Testis (tissue), 3 donors: ENCODE measurements around the gene C1QTNF7. TPM values are rescaled to one million over a fixed set of nuclear protein-coding genes. Genes with fewer than 3 reads are reported as not detected.

Experiments
- DNase-seq: peaks from one replicate; pipeline ENCODE4 v3.0.0-alpha.2; 2019
- H3K27ac ChIP-seq, 2 donors: fragments of 200-600 bp; sonication (generic); one replicate each; pipeline ENCODE4 v1.5.1; 2019
- H3K27me3 ChIP-seq: fragments of 200-600 bp; sonication (generic); one replicate; pipeline ENCODE4 v1.5.1; 2019
- H3K36me3 ChIP-seq: fragments of 200-600 bp; sonication (generic); one replicate; pipeline ENCODE4 v1.5.1; 2017; ENCODE audit warnings: low read depth; ENCODE audit errors: missing control alignments
- H3K4me1 ChIP-seq: fragments of 200-600 bp; sonication (generic); one replicate; pipeline ENCODE4 v1.5.1; 2019
- H3K4me3 ChIP-seq, 2 donors: fragments of 200-600 bp; sonication (generic); one replicate each; pipeline ENCODE4 v1.5.1; 2017 to 2019
- H3K9me3 ChIP-seq: fragments of 200-600 bp; sonication (generic); one replicate; pipeline ENCODE4 v1.5.1; 2017
- POLR2A ChIP-seq: fragments of 450-650 bp; IDR thresholded peaks from one replicate; pipeline ENCODE4 v1.6.1; 2017; ENCODE audit warnings: antibody characterized with exemption, mild to moderate bottlenecking, moderate library complexity
- WGBS, 2 donors: methylation state at CpG; one replicate each; pipeline ENCODE4 v1.1.5; 2018; 5-methylcytosine and 5-hydroxymethylcytosine counted together
- intact Hi-C: fragments of 100-400 bp; cut with DNase I; formaldehyde crosslinking; loops from one replicate; pipeline ENCODE4 v1.15.1; 2023; ENCODE audit warnings: low total_unique reads
- polyA plus RNA-seq: library from polyadenylated mRNA; stranded (reverse); fragments of 350-450 nt; fragmentation: Illumina TruSeq; extraction: RNeasy Lipid Tissue Mini Kit (QIAGEN cat#74804); gene quantifications from one replicate; pipeline ENCODE4 v1.2.3, GENCODE V29; 2014; ENCODE audit warnings: low read depth, low replicate concordance; ENCODE audit not compliant: insufficient read depth
- total RNA-seq, 2 donors: library from RNA; depleted of rRNA; stranded (reverse); fragments of >200 nt; gene quantifications; one replicate each; pipeline ENCODE4 v1.2.3, GENCODE V29; 2016
- TF ChIP-seq, protein P1 (sequence below), 3 experiments: fragments of 450-650 bp in 2 of 3; fragments of 200-600 bp in 1 of 3; sonication (generic) in 1 of 3; IDR thresholded peaks; one replicate each; pipeline ENCODE4 v1.5.1; 2016 to 2019; ENCODE audit warnings: antibody characterized with exemption in 3 of 3, mild to moderate bottlenecking in 2 of 3, moderate library complexity in 1 of 3

The C1QTNF7 gene
- total and polyA plus RNA-seq, 3 donors from 2014 or later = 1.7 to 8.1 (median 5.1) TPM

- no peaks in the 10 kb centered on the region for H3K27me3 ChIP-seq
- no peak overlapping the region for H3K27ac ChIP-seq
- WGBS, 2 donors = 73 to 76% methylated on average over 2 of the region's 2 CpGs
- TF ChIP-seq, protein P1, sequence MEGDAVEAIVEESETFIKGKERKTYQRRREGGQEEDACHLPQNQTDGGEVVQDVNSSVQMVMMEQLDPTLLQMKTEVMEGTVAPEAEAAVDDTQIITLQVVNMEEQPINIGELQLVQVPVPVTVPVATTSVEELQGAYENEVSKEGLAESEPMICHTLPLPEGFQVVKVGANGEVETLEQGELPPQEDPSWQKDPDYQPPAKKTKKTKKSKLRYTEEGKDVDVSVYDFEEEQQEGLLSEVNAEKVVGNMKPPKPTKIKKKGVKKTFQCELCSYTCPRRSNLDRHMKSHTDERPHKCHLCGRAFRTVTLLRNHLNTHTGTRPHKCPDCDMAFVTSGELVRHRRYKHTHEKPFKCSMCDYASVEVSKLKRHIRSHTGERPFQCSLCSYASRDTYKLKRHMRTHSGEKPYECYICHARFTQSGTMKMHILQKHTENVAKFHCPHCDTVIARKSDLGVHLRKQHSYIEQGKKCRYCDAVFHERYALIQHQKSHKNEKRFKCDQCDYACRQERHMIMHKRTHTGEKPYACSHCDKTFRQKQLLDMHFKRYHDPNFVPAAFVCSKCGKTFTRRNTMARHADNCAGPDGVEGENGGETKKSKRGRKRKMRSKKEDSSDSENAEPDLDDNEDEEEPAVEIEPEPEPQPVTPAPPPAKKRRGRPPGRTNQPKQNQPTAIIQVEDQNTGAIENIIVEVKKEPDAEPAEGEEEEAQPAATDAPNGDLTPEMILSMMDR (IDR thresholded peaks at IDR 0.05) = no peak
- TF ChIP-seq POLR2A = no peak
- intact Hi-C loops = no loop called here
- no peaks in the 10 kb centered on the region for H3K36me3 ChIP-seq
- peaks cover 4% of the 10 kb centered on the region for H3K4me1 ChIP-seq
- DNase-seq = no peak
- H3K4me3 ChIP-seq = no peak overlapping the region
- H3K9me3 ChIP-seq = no peaks in the 10 kb centered on the region
Observed at GRCh38 chr4:15482842-15483241, 55.0 kb downstream of the C1QTNF7 start.

DNA sequence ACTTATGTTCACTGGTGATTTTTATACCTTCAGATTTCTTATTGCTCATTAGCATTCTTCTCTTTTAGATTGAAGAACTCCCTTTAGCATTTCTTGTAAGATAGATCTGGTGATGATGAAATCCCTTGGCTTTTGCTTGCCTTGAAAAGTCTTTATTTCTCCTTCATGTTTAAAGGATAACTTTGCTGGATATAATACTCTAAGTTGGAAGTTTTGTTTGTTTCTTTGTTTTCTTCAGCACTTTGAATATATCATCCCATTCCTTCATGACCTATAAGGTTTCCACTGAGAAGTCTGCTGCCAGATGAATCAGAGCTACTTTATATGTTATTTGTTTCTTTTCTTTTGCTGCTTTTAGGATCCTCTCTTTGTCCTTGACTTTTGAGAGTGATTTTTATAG is 60.3 kb downstream of the C1QTNF7 start:
- Histone ChIP-seq H3K9me3 (no peaks in the 10 kb centered on the region), H3K4me3 (no peak overlapping the region), H3K27me3 (no peaks in the 10 kb centered on the region), H3K4me1 (no peaks in the 10 kb centered on the region), H3K27ac (no peak overlapping the region), H3K36me3 (no peaks in the 10 kb centered on the region)
- TF ChIP-seq, protein P1 (IDR thresholded peaks at IDR 0.05) = no peak
- no peak for TF ChIP-seq POLR2A
- intact Hi-C loops = no loop called here
- DNase-seq = no peak

DNA sequence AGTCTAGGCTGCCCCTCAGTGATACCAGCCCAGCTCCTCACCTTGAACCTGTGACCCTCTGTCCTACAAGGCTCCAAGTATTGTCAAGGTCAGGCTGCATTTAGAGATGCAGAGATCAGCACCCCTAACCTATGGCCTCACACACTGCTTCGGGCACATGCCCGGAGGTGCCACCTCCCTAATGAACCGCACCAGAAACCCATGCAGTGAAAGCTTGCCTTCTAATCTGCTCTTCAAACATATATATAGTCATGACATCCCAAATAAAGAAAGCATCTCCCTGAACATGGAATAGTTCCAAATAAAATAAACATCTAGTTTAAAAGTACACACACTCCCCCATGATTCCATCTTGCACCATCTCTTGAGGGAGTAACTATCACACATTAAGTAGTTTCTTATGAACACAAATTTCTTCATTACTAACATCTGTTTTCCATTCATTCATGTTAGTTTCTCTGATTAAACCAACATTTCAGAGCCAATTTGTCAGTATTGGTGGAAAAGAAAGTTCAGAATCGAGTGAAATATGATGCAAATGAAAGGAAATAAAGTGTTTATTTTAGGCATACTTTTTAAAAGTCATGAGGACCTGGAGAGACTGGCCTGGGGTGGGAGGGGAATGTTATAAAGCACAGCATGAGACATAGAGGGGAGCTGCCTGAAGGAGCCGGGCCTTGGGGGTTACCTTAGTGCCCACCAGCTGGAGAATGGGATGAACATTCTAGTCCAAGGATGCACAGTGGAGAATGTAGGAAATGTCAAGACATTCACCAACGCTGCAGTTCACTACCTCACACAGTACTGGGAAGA is 61.0 kb downstream of the C1QTNF7 start:
- Histone ChIP-seq H3K27me3 (no peaks in the 10 kb centered on the region), H3K27ac (no peak overlapping the region), H3K4me1 (no peaks in the 10 kb centered on the region), H3K4me3 (no peak overlapping the region), H3K9me3 (no peaks in the 10 kb centered on the region), H3K36me3 (no peaks in the 10 kb centered on the region)
- TF ChIP-seq POLR2A = no peak
- TF ChIP-seq, protein P1 (IDR thresholded peaks at IDR 0.05) = no peak
- WGBS, 2 donors = 66 to 76% methylated on average over 6 of the region's 6 CpGs
- intact Hi-C loops = no loop called here
- DNase-seq = no peak

GRCh38 chr4:15489551-15489950 is 61.7 kb downstream of the C1QTNF7 start:
- no peaks in the 10 kb centered on the region for H3K4me1 ChIP-seq
- no peaks in the 10 kb centered on the region for H3K27me3 ChIP-seq
- WGBS, 2 donors = 86 to 89% methylated on average over 2 of the region's 2 CpGs
- TF ChIP-seq, protein P1 (IDR thresholded peaks at IDR 0.05) = no peak
- no peak for TF ChIP-seq POLR2A
- no peak overlapping the region for H3K27ac ChIP-seq
- intact Hi-C loops = no loop called here
- no peaks in the 10 kb centered on the region for H3K9me3 ChIP-seq
- H3K36me3 ChIP-seq = no peaks in the 10 kb centered on the region
- H3K4me3 ChIP-seq = no peak overlapping the region
- DNase-seq = no peak

GRCh38 chr4:15493411-15493810 is 65.6 kb downstream of the C1QTNF7 start:
- TF ChIP-seq POLR2A = no peak
- TF ChIP-seq, protein P1 (IDR thresholded peaks at IDR 0.05) = no peak
- Histone ChIP-seq H3K9me3 (no peaks in the 10 kb centered on the region), H3K4me1 (no peaks in the 10 kb centered on the region), H3K4me3 (no peak overlapping the region), H3K27ac (no peak overlapping the region), H3K36me3 (no peaks in the 10 kb centered on the region), H3K27me3 (no peaks in the 10 kb centered on the region)
- intact Hi-C loops = no loop called here
- DNase-seq = no peak
